Neutrophil (primary cell): ENCODE data around the gene PRDM16.

Source experiments
- H3K27ac ChIP-seq: fragments of 200-600 bp; sonication (generic); 2 replicates; pipeline ENCODE4 v1.5.1; 2016; ENCODE audit warnings: mild to moderate bottlenecking, moderate library complexity
- H3K27me3 ChIP-seq: fragments of 200-600 bp; sonication (generic); 2 replicates; pipeline ENCODE4 v1.6.0; 2016; ENCODE audit warnings: mild to moderate bottlenecking
- H3K36me3 ChIP-seq: fragments of 200-600 bp; sonication (generic); 2 replicates; pipeline ENCODE4 v1.5.1; 2017
- H3K4me1 ChIP-seq, 2 experiments: fragments of 200-600 bp in 1 of 2; sonication (generic) in 1 of 2; 1 replicate in 1 of 2; 2 replicates in 1 of 2; pipeline versions ENCODE4 v1.5.1 to v1.6.1; 2013 to 2016; ENCODE audit warnings: low read depth in 1 of 2, low read length in 1 of 2, mild to moderate bottlenecking in 1 of 2, moderate library complexity in 1 of 2; ENCODE audit not compliant: control insufficient read depth in 1 of 2, insufficient read depth in 1 of 2
- H3K4me3 ChIP-seq, 2 experiments: fragments of 200-600 bp in 1 of 2; sonication (generic) in 1 of 2; 1 replicate in 1 of 2; 2 replicates in 1 of 2; pipeline ENCODE4 v1.5.1; 2013 to 2016; ENCODE audit warnings: low read depth in 1 of 2, low read length in 1 of 2, mild to moderate bottlenecking in 1 of 2, moderate library complexity in 1 of 2
- H3K9me3 ChIP-seq: fragments of 200-600 bp; sonication (generic); 2 replicates; pipeline ENCODE4 v1.5.1; 2016
- TF ChIP-seq, protein P1 (sequence below): fragments of 200-600 bp; sonication (generic); IDR thresholded peaks from 2 replicates; pipeline ENCODE4 v1.5.1; 2016; ENCODE audit warnings: antibody characterized with exemption

PRDM16 gene

DNA sequence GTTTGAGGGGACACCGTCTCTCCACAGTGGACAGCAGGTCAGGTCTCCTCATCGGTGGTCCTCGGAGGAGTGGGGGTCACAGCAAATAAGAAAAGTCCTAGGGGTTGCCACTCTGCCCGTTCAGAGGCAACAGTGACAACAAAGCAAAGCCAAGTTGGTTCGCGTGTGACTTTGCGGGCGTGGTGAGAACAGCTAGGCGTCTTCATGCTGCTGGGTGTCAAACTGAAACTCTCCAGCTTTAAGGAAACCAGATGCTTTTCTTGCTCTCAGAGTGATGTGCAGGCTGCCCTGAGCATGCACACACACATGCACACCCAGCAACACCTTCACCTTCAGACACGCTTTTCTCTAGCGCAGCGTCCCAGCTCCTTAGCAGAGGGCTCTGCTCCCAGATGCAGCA is 315.4 kb downstream of the PRDM16 start:
- Histone ChIP-seq H3K27ac (no peak overlapping the region), H3K36me3 (no peaks in the 10 kb centered on the region), H3K4me1 (no peaks in the 10 kb centered on the region), H3K9me3 (no peaks in the 10 kb centered on the region), H3K4me3 (no peak overlapping the region), H3K27me3 (no peaks in the 10 kb centered on the region)
- TF ChIP-seq, protein P1, sequence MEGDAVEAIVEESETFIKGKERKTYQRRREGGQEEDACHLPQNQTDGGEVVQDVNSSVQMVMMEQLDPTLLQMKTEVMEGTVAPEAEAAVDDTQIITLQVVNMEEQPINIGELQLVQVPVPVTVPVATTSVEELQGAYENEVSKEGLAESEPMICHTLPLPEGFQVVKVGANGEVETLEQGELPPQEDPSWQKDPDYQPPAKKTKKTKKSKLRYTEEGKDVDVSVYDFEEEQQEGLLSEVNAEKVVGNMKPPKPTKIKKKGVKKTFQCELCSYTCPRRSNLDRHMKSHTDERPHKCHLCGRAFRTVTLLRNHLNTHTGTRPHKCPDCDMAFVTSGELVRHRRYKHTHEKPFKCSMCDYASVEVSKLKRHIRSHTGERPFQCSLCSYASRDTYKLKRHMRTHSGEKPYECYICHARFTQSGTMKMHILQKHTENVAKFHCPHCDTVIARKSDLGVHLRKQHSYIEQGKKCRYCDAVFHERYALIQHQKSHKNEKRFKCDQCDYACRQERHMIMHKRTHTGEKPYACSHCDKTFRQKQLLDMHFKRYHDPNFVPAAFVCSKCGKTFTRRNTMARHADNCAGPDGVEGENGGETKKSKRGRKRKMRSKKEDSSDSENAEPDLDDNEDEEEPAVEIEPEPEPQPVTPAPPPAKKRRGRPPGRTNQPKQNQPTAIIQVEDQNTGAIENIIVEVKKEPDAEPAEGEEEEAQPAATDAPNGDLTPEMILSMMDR = no peak

- H3K4me3 ChIP-seq = no peak overlapping the region
- H3K36me3 ChIP-seq = no peaks in the 10 kb centered on the region
- TF ChIP-seq, protein P1 = no peak
- no peaks in the 10 kb centered on the region for H3K4me1 ChIP-seq
- no peaks in the 10 kb centered on the region for H3K9me3 ChIP-seq
- no peak overlapping the region for H3K27ac ChIP-seq
- peaks cover 7% of the 10 kb centered on the region for H3K27me3 ChIP-seq
Observed at GRCh38 chr1:3386205-3387002, 317.4 kb downstream of the PRDM16 start.

GRCh38 chr1:3387401-3387800 is 318.4 kb downstream of the PRDM16 start:
- Histone ChIP-seq H3K36me3 (no peaks in the 10 kb centered on the region), H3K9me3 (no peaks in the 10 kb centered on the region), H3K4me1 (no peaks in the 10 kb centered on the region), H3K27ac (no peak overlapping the region), H3K4me3 (no peak overlapping the region), H3K27me3 (peaks cover 17% of the 10 kb centered on the region)
- TF ChIP-seq, protein P1 = no peak

- no peak overlapping the region for H3K4me3 ChIP-seq
- H3K4me1 ChIP-seq = no peaks in the 10 kb centered on the region
- TF ChIP-seq, protein P1 = no peak
- no peaks in the 10 kb centered on the region for H3K36me3 ChIP-seq
- H3K9me3 ChIP-seq = no peaks in the 10 kb centered on the region
- H3K27ac ChIP-seq = no peak overlapping the region
- H3K27me3 ChIP-seq = peaks cover 35% of the 10 kb centered on the region
Observed at GRCh38 chr1:3389093-3389833, 320.3 kb downstream of the PRDM16 start.

DNA sequence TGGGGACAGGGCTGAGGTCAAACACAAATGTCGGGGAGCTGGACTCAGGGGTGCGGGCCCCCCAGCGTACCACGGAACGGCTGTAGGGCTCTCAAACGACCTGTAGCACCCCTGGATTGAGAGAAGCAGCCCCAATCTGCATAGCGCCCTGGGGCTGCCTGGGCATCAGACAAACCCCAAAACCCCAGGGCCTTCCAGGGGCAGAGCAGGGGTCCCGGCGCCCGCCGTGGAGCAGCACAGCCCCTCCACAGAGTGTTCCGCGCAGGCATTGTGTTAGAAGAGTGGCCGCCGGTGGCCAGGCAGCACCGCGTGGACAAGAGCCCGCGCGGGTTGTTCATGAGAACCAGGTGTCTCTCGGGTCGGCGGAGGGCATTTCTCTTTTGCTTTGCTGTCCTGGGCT is 321.3 kb downstream of the PRDM16 start:
- Histone ChIP-seq H3K36me3 (no peaks in the 10 kb centered on the region), H3K9me3 (no peaks in the 10 kb centered on the region), H3K27ac (no peak overlapping the region), H3K4me3 (no peak overlapping the region), H3K27me3 (peaks cover 46% of the 10 kb centered on the region), H3K4me1 (no peaks in the 10 kb centered on the region)
- TF ChIP-seq, protein P1 = no peak
